NCI-H446 (cell line): ENCODE measurements around the gene CCNT1.

ENCODE experiments used
- DNase-seq, 2 experiments: peaks; one replicate each; lab custom pipeline; 2025; lab: John Stamatoyannopoulos, UW

The CCNT1 gene

DNA sequence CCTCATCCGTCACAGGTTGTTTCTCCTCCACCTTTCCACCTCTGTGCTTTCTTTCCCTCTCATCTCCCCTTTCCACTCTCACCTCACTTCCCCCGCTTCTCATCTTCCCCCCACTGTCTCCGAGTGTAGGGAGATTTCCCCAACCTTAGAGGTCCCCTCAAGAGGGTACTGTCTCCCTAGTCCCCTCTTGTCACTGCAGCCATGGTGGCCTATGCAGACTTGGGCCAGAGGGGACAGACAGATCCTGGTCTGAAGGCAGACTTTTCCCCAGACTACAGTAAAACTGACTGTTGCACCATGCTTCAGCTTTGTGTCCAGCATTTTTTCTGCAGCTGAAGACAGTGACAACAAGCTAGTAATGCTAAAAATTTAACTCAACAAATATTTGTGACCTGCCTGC, 75.7 kb downstream of the CCNT1 start:
- DNase-seq: no peak

- no peak for DNase-seq
Observed at GRCh38 chr12:48640428-48640827, 76.1 kb downstream of the CCNT1 start.
